Measurements from ENCODE around the gene ASAP3. TPM values are rescaled to one million over a fixed set of nuclear protein-coding genes. Genes with fewer than 3 reads are reported as not detected.

Gene ASAP3
- total RNA-seq, 1 donor from 2014 or later: 30.8 TPM

- no peaks in the 10 kb centered on the region for H3K27me3 Mint-ChIP-seq (ENCODE audit: low read depth)
Measured at GRCh38 chr1:23403355-23403734, 80.6 kb downstream of the ASAP3 start.

DNA sequence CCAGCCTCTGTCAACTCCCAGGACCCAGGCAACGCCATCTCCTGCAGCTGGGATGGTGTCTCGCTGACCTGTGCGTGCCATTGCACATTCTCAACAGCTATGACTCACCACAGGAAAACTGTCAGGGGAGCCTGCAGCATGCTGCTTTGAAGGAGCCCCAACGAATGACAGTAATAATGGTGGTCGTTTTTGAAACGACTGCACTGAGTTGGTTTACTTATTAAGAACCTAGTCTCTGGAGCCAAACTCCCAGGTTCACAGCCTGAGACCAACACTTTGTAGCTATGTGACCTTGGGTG lies 81.0 kb downstream of the ASAP3 start:
- Mint-ChIP-seq H3K4me3 (ENCODE audit: unreplicated experiment) (no peak overlapping the region), H3K27ac (ENCODE audit: unreplicated experiment) (peak overlapping the region; percentile 87), H3K27me3 (ENCODE audit: low read depth) (no peaks in the 10 kb centered on the region), H3K36me3 (ENCODE audit: low read depth) (peaks cover 2% of the 10 kb centered on the region), H3K9me3 (ENCODE audit: low read depth) (no peaks in the 10 kb centered on the region), H3K4me1 (ENCODE audit: low read depth) (peaks cover 37% of the 10 kb centered on the region)
- no peak for DNase-seq (ENCODE audit: low spot score)
- TF ChIP-seq CTCF (IDR thresholded peaks at IDR 0.05): no peak

More at GRCh38 chr1:23403355-23403734, 80.6 kb downstream of the ASAP3 start:
- Mint-ChIP-seq H3K27ac (ENCODE audit: unreplicated experiment) (peak overlapping the region; percentile 87), H3K36me3 (ENCODE audit: low read depth) (peaks cover 2% of the 10 kb centered on the region), H3K4me1 (ENCODE audit: low read depth) (peaks cover 37% of the 10 kb centered on the region), H3K4me3 (ENCODE audit: unreplicated experiment) (no peak overlapping the region), H3K9me3 (ENCODE audit: low read depth) (no peaks in the 10 kb centered on the region)
- no peak for DNase-seq (ENCODE audit: low spot score)
- TF ChIP-seq CTCF (IDR thresholded peaks at IDR 0.05): no peak

DNA sequence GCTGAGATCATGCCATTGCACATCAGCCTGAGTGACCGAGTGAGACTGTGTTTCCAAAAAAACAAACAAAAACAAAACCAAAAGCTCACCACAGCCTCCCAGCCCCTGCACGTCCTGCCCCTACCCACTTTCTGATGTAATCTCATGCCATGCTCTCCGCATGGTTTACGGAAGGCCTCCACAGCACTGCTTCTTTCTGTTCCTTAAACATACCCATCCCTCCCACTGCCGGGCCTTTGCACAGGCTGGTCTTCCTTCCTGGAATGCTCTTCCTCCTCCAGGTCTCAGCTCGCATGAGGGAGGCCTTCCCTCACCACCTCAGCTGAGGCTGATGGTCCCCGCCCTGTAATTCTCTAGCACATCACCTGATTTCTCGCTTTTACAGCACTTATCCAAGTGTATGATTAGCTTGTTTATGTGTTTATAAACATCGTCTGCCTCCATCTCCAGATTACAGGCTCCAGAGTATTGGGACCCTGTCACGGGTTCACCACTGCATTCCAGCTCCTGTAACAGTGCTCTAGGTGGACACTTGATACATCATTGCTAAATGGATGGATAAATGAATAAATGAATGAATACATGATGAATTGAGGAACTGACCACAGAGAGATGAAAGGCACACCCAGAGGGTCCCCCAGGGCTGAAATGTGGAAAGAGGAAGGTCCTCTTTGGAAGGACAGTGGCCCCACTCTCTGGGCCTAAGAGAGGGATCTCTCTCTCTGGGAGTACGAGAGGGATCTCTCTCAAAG lies 81.5 kb downstream of the ASAP3 start:
- peaks cover 37% of the 10 kb centered on the region for H3K4me1 Mint-ChIP-seq (ENCODE audit: low read depth)
- no peaks in the 10 kb centered on the region for H3K27me3 Mint-ChIP-seq (ENCODE audit: low read depth)
- H3K4me3 Mint-ChIP-seq (ENCODE audit: unreplicated experiment): no peak overlapping the region
- peaks cover 2% of the 10 kb centered on the region for H3K36me3 Mint-ChIP-seq (ENCODE audit: low read depth)
- H3K27ac Mint-ChIP-seq (ENCODE audit: unreplicated experiment): peak overlapping the region; percentile 87
- no peaks in the 10 kb centered on the region for H3K9me3 Mint-ChIP-seq (ENCODE audit: low read depth)
- no peak for TF ChIP-seq CTCF (IDR thresholded peaks at IDR 0.05)
- no peak for DNase-seq (ENCODE audit: low spot score)

DNA sequence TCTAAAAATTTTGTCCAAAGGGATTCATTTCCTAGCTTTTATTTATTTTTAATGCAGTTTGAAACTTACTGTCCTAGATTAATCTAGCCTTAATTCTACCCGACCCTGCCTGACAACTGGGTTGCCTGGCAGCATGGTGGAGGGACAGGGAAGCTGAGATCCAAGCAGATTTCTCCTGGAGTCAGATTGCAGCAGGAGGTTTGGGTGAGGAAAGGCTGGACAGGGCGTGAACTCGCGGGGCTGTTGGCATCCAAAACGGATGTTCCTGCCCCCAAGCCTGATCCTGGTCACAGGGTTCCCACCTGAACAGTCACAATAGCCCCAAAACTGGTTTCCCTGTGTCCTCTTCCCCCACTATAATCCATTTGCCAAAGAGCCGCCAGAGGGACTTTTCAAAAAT lies 82.7 kb downstream of the ASAP3 start:
- DNase-seq (ENCODE audit: low spot score): no peak
- Mint-ChIP-seq H3K9me3 (ENCODE audit: low read depth) (no peaks in the 10 kb centered on the region), H3K4me1 (ENCODE audit: low read depth) (peaks cover 37% of the 10 kb centered on the region), H3K27ac (ENCODE audit: unreplicated experiment) (peak overlapping the region; percentile 87), H3K4me3 (ENCODE audit: unreplicated experiment) (no peak overlapping the region), H3K27me3 (ENCODE audit: low read depth) (no peaks in the 10 kb centered on the region), H3K36me3 (ENCODE audit: low read depth) (peaks cover 5% of the 10 kb centered on the region)
- TF ChIP-seq CTCF (IDR thresholded peaks at IDR 0.05): no peak

DNA sequence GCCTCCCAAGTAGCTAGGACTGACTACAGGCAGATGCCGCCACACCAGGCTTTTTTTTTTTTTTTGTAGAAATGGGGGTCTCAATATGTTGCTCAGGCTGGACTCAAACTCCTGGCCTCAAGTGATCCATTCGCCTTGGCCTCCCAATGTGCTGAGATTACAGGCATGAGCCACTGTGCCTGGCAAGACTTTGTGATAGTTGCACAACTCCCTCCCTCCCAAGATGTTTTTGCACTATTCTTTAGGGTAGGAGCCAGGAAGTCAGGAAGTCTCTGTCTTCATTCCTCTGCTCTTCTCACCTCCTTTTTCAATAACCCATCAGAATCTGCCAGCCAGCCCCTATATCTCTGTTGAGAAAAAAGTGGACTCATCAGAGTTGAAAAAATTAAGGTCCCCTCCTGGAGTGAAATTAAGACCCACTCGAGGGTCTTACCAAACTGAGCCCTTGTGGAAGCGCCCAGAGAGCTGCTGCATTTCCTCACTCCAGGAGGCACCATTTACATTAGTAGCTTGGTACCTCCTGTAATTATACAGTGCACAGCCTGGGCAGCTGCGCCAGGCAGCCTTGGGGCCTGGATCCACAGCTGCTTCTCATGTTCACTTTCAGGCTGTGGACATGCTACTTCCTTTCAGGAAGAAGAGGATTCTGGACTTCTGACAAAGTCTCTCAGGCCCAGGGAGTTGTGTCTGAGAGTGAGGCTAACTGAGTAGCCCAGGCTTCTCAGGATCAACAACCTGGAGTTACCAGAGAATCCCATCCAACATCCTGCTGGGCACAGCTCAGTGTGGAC lies 83.5 kb downstream of the ASAP3 start:
- Mint-ChIP-seq H3K36me3 (ENCODE audit: low read depth) (peaks cover 5% of the 10 kb centered on the region), H3K27me3 (ENCODE audit: low read depth) (no peaks in the 10 kb centered on the region), H3K27ac (ENCODE audit: unreplicated experiment) (no peak overlapping the region), H3K9me3 (ENCODE audit: low read depth) (no peaks in the 10 kb centered on the region), H3K4me1 (ENCODE audit: low read depth) (peaks cover 40% of the 10 kb centered on the region), H3K4me3 (ENCODE audit: unreplicated experiment) (no peak overlapping the region)
- no peak for DNase-seq (ENCODE audit: low spot score)
- TF ChIP-seq CTCF (IDR thresholded peaks at IDR 0.05): no peak

Data from chondrocyte (in vitro differentiated cells).